K562 (cell line): ENCODE data around the gene TMEM135. TPM values are rescaled to one million over a fixed set of nuclear protein-coding genes. Genes with fewer than 3 reads are reported as not detected.

Experiments used
- ATAC-seq: fragments of 200-7000 bp; cut with Tn5 transposase; 3 replicates; pipeline ENCODE4 v1.9.1; 2020; ENCODE audit warnings: moderate library complexity
- BruUV-seq: library from RNA; stranded (reverse); fragments of 400-500 nt; replicated peaks from 2 replicates; lab custom pipeline; 2021; lab: Mats Ljungman, UMichigan
- CTCF ChIA-PET: fragments of 300-600 bp; formaldehyde crosslinking; extraction: SDS; loops from one replicate; lab custom pipeline; 2021; ENCODE audit warnings: low intra/inter-chr PET ratio; lab: Yijun Ruan, JAX
- POLR2A ChIA-PET: fragments of 300-600, 350-650 bp; sonication (Branson Sonifier 250); formaldehyde crosslinking; extraction: SDS; loops from one replicate; lab custom pipeline; 2021; ENCODE audit warnings: antibody characterized with exemption, inconsistent platforms; lab: Yijun Ruan, JAX
- DNase-seq, 4 experiments: peaks; one replicate each; pipeline versions ENCODE4 v3.0.0 to v3.0.0-alpha.2; 2011 to 2018; ENCODE audit warnings: low spot score in 3 of 4, mixed read lengths in 3 of 4; ENCODE audit errors: extremely low read depth in 1 of 4
- FAIRE-seq: peaks from 2 replicates; lab custom pipeline; 2011; peaks lifted over from hg19 to GRCh38; lab: Jason Lieb, UNC
- H2AFZ ChIP-seq: 2 replicates; pipeline ENCODE4 v1.6.0; 2011; ENCODE audit warnings: low read depth, low read length, control low read depth, inconsistent platforms
- H3K27ac ChIP-seq: fragments of 200-600 bp; 3 replicates; pipeline ENCODE4 v1.8.0; 2011; ENCODE audit warnings: low read depth, mild to moderate bottlenecking, control low read depth, inconsistent platforms, low read length, moderate library complexity, mixed read lengths; ENCODE audit errors: extremely low read depth
- H3K27me3 ChIP-seq, 2 experiments: fragments of 300-600 bp in 1 of 2; 2 replicates in 1 of 2; 3 replicates in 1 of 2; pipeline versions ENCODE4 v1.6.0 to v1.8.0; 2011; ENCODE audit warnings: inconsistent platforms in 2 of 2, low read length in 2 of 2, mild to moderate bottlenecking in 1 of 2, mixed read lengths in 1 of 2, moderate library complexity in 1 of 2; ENCODE audit not compliant: control insufficient read depth in 2 of 2, insufficient read depth in 2 of 2
- H3K36me3 ChIP-seq: fragments of 300-600 bp; 3 replicates; pipeline ENCODE4 v1.8.0; 2011; ENCODE audit warnings: mild to moderate bottlenecking, low read length, inconsistent platforms; ENCODE audit not compliant: control insufficient read depth, insufficient read depth
- H3K4me1 ChIP-seq, 2 experiments: fragments of 200-600 bp in 1 of 2; replicated peaks in 1 of 2; 2 replicates in 1 of 2; 3 replicates in 1 of 2; pipeline versions ENCODE4 v1.5.1 to v1.8.0; 2011; ENCODE audit warnings: inconsistent platforms in 2 of 2, low read length in 2 of 2, mild to moderate bottlenecking in 1 of 2, mixed read lengths in 1 of 2, moderate library complexity in 1 of 2; ENCODE audit not compliant: control insufficient read depth in 2 of 2, insufficient read depth in 2 of 2
- H3K4me2 ChIP-seq: 2 replicates; pipeline ENCODE4 v1.6.1; 2011; ENCODE audit warnings: low read length, control low read depth, inconsistent platforms, mixed read lengths; ENCODE audit not compliant: insufficient read depth
- H3K4me3 ChIP-seq: fragments of 200-600 bp; sonication (generic), shearing (Covaris generic); 2 replicates; pipeline ENCODE4 v1.5.1; 2016; ENCODE audit warnings: control low read depth, inconsistent platforms
- H3K79me2 ChIP-seq: fragments of 200-600 bp; 3 replicates; pipeline ENCODE4 v1.8.0; 2011; ENCODE audit warnings: low read length, inconsistent platforms; ENCODE audit not compliant: control insufficient read depth, insufficient read depth
- H3K9ac ChIP-seq, 2 experiments: 2 replicates each; pipeline versions ENCODE4 v1.6.0 to v1.6.1; 2011; ENCODE audit warnings: low read depth in 2 of 2, low read length in 2 of 2, control low read depth in 1 of 2, inconsistent platforms in 1 of 2, mild to moderate bottlenecking in 1 of 2, mixed read lengths in 1 of 2; ENCODE audit not compliant: insufficient read depth in 1 of 2
- H3K9me1 ChIP-seq: one replicate; pipeline ENCODE4 v1.6.0; 2011; ENCODE audit warnings: inconsistent platforms, mild to moderate bottlenecking, low read length, moderate library complexity; ENCODE audit not compliant: control insufficient read depth, insufficient read depth
- H3K9me3 ChIP-seq: replicated peaks from 2 replicates; pipeline ENCODE4 v1.5.1; 2011; ENCODE audit warnings: low read depth, low read length, inconsistent platforms; ENCODE audit not compliant: control insufficient read depth, insufficient read depth
- H4K20me1 ChIP-seq: replicated peaks from 2 replicates; pipeline ENCODE4 v1.6.1; 2011; ENCODE audit warnings: low read length, inconsistent platforms, mixed read lengths; ENCODE audit not compliant: control insufficient read depth, insufficient read depth
- ARID1B ChIP-seq: fragments of 450-650 bp; IDR thresholded peaks from 2 replicates; pipeline ENCODE4 v1.6.1; 2016; ENCODE audit warnings: antibody characterized with exemption, mild to moderate bottlenecking, inconsistent platforms
- FOXJ3 ChIP-seq: sonication (generic); formaldehyde crosslinking; IDR thresholded peaks from 2 replicates; pipeline ENCODE4 v1.4.0; 2020; ENCODE audit warnings: mild to moderate bottlenecking, missing genetic modification reagents
- HNRNPL ChIP-seq: fragments of 200-400 bp; formaldehyde crosslinking; IDR thresholded peaks from 2 replicates; pipeline ENCODE4 v1.6.1; 2017; ENCODE audit warnings: low read depth, mild to moderate bottlenecking, low read length
- MTA1 ChIP-seq: fragments of 450-650 bp; IDR thresholded peaks from 2 replicates; pipeline ENCODE4 v1.6.1; 2017; ENCODE audit warnings: borderline replicate concordance
- NR1H2 ChIP-seq: sonication (generic); formaldehyde crosslinking; IDR thresholded peaks from 2 replicates; pipeline ENCODE4 v1.4.0; 2020; ENCODE audit warnings: mild to moderate bottlenecking, missing genetic modification reagents
- ZFPM2 ChIP-seq: fragments of 250-450 bp; sonication (Bioruptor Pico); IDR thresholded peaks from 2 replicates; pipeline ENCODE4 v1.5.1; 2022; ENCODE audit warnings: mild to moderate bottlenecking
- ZKSCAN3 ChIP-seq: fragments of 250-450 bp; sonication (Bioruptor Pico); IDR thresholded peaks from 2 replicates; pipeline ENCODE4 v1.4.0; 2020
- ZNF75A ChIP-seq: fragments of 450-650 bp; formaldehyde crosslinking; IDR thresholded peaks from 2 replicates; pipeline ENCODE4 v1.4.0; 2020; ENCODE audit warnings: mild to moderate bottlenecking
- WGBS: fragments of 100-300 bp; shearing (Covaris generic); methylation state at CpG from one replicate; pipeline ENCODE4 v1.1.6; 2016; ENCODE audit warnings: low coverage, mixed read lengths; ENCODE audit not compliant: insufficient coverage; ENCODE audit errors: missing lambda C conversion rate; 5-methylcytosine and 5-hydroxymethylcytosine counted together
- in situ Hi-C: fragments of 300-500 bp; cut with MboI; formaldehyde crosslinking; loops from 4 replicates; pipeline ENCODE4 v1.15.0; 2018; ENCODE audit warnings: inconsistent platforms, mixed read lengths
- intact Hi-C: fragments of 100-400 bp; cut with micrococcal nuclease; formaldehyde crosslinking; loops from 2 replicates; pipeline ENCODE4 v1.14.2; 2022
- polyA plus RNA-seq, 8 experiments: library from polyadenylated mRNA; depleted of rRNA in 4 of 8; stranded (reverse) in 5 of 8; unstranded in 3 of 8; fragments of >200 nt; fragmentation: Nextera tagmentation in 2 of 8; fragmentation: Illumina TruSeq in 1 of 8; extraction: Ambion mirVana in 2 of 8; extraction: Trizol in 1 of 8; gene quantifications; 2 replicates each; pipeline versions ENCODE4 v1.2.1 to v1.2.3, GENCODE V29; 2011 to 2014; ENCODE audit warnings: inconsistent platforms in 1 of 8, missing spikeins in 1 of 8
- total RNA-seq, 7 experiments: library from RNA; depleted of rRNA in 6 of 7; stranded (reverse); fragments of >200 nt in 6 of 7; fragmentation: Illumina TruSeq in 2 of 7; extraction: Trizol in 2 of 7; gene quantifications; 2 replicates each; pipeline versions ENCODE4 v1.2.1 to v1.2.3, GENCODE V29; 2011 to 2021; ENCODE audit warnings: low replicate concordance in 1 of 7

The TMEM135 gene
- total and polyA plus RNA-seq, 9 of the 15 experiments (the other 6 are each of a cell fraction or from before 2014, with no cell fraction given), result 17.3 to 53.6 (median 24.9) TPM

- TF ChIP-seq ARID1B (peak; percentile 9; the same call in 1 of the 2 replicates), ZFPM2 (CRISPR knock-in tag) (no peak), NR1H2 (CRISPR knock-in tag) (no peak), FOXJ3 (CRISPR knock-in tag) (no peak)
Measured at GRCh38 chr11:86988351-86988881, 49.3 kb upstream of the TMEM135 start (continued).

- no peak overlapping the region for H3K27ac ChIP-seq
- in situ Hi-C loops, result no loop called here
- no peak overlapping the region for H3K4me3 ChIP-seq
- 4% methylated on average over 1 of the region's 1 CpG for WGBS
- no peaks in the 10 kb centered on the region for H3K36me3 ChIP-seq
- intact Hi-C loops, result no loop called here
- H2AFZ ChIP-seq, result peak overlapping the region; percentile 32
- no peaks in the 10 kb centered on the region for H3K9me1 ChIP-seq
- POLR2A ChIA-PET, result interaction anchor here (0.6 kb wide), 1 partner anchor 235 kb away, joined by 3 read pairs; no protein-coding TSS in a partner anchor
- no peak for FAIRE-seq
- peak; percentile 65 for ATAC-seq
- H3K9me3 ChIP-seq, result no peaks in the 10 kb centered on the region
- CTCF ChIA-PET, result no interaction called here
- H3K4me2 ChIP-seq, result no peak overlapping the region
- BruUV-seq, result no TSS peak
- H3K27me3 ChIP-seq, result no peaks in the 10 kb centered on the region
- H3K4me1 ChIP-seq, result peaks cover 0 to 7% of the 10 kb centered on the region in 2 experiments; a peak in 3 of 5 replicates
- no peaks in the 10 kb centered on the region for H3K79me2 ChIP-seq
- no peak for TF ChIP-seq HNRNPL
- TF ChIP-seq MTA1, result no peak
- peak; percentile 29; the same call in 1 of the 2 replicates for TF ChIP-seq ZNF75A (CRISPR knock-in tag)
- TF ChIP-seq ZKSCAN3, result no peak
- no peak for DNase-seq
- no peak overlapping the region for H3K9ac ChIP-seq
- no peaks in the 10 kb centered on the region for H4K20me1 ChIP-seq
Measured at GRCh38 chr11:86990031-86990430, 47.7 kb upstream of the TMEM135 start.
